KBM-7 (cell line): Measurements from ENCODE around the gene SFTPD.
"Not testable (repeated sequence)": the region's sequence is repeated elsewhere in the genome, so short reads cannot be mapped to it uniquely, and the experiment has no call there.

Experiments used
- DNase-seq: peaks from one replicate; pipeline ENCODE4 v3.0.0-alpha.2; 2015
- in situ Hi-C: fragments of 300-500 bp; cut with MboI; formaldehyde crosslinking; loops from 2 replicates; pipeline ENCODE4 v1.14.3; 2020; ENCODE audit warnings: low sequenced_read_pairs, low pct_unique_long_range_greater_than_20kb, mixed read lengths

Gene SFTPD

GRCh38 chr10:79948976-79949722 is at the start of gene SFTPD:
Gene SFTPD, minus strand, starts transcription at chr10:79949105. Its CDS starts 2,446 bp downstream, at chr10:79946659.
- in situ Hi-C loops, result no loop called here
- no peak for DNase-seq

GRCh38 chr10:79995979-79996634 is 47.2 kb upstream of the SFTPD start:
- no peak for DNase-seq
- in situ Hi-C loops, result no loop called here

- in situ Hi-C loops, result no loop called here
- no peak for DNase-seq
Observed at GRCh38 chr10:79994556-79994955, 45.7 kb upstream of the SFTPD start.

GRCh38 chr10:79988199-79988598 is 39.3 kb upstream of the SFTPD start:
- DNase-seq, in situ Hi-C loops: not testable (repeated sequence)

- in situ Hi-C loops, DNase-seq: not testable (repeated sequence)
Observed at GRCh38 chr10:79986661-79987060, 37.8 kb upstream of the SFTPD start.

- in situ Hi-C loops, result no loop called here
- no peak for DNase-seq
Observed at GRCh38 chr10:79985481-79986072, 36.7 kb upstream of the SFTPD start.

GRCh38 chr10:79984851-79985250 is 35.9 kb upstream of the SFTPD start:
- in situ Hi-C loops, result no loop called here
- no peak for DNase-seq

GRCh38 chr10:79983286-79983909 is 34.5 kb upstream of the SFTPD start:
- no peak for DNase-seq
- in situ Hi-C loops, result no loop called here

- in situ Hi-C loops, result no loop called here
- no peak for DNase-seq
Observed at GRCh38 chr10:79982861-79983260, 34.0 kb upstream of the SFTPD start.

GRCh38 chr10:79982362-79982800 is 33.5 kb upstream of the SFTPD start:
- in situ Hi-C loops, result no loop called here
- DNase-seq, result peak; percentile 4

GRCh38 chr10:79981450-79982361 is 32.8 kb upstream of the SFTPD start:
- in situ Hi-C loops, result no loop called here
- DNase-seq, result peak; percentile 57

GRCh38 chr10:79980711-79981110 is 31.8 kb upstream of the SFTPD start:
- in situ Hi-C loops, result no loop called here
- no peak for DNase-seq

- no peak for DNase-seq
- in situ Hi-C loops, result no loop called here
Observed at GRCh38 chr10:79979976-79980687, 31.2 kb upstream of the SFTPD start.

GRCh38 chr10:79979310-79979975 is 30.5 kb upstream of the SFTPD start:
- no peak for DNase-seq
- in situ Hi-C loops, result no loop called here

GRCh38 chr10:79976999-79977398 is 28.1 kb upstream of the SFTPD start:
- peak; percentile 9 for DNase-seq
- in situ Hi-C loops, result no loop called here

GRCh38 chr10:79970062-79970461 is 21.2 kb upstream of the SFTPD start:
- in situ Hi-C loops, result no loop called here
- no peak for DNase-seq

GRCh38 chr10:79947787-79948424 is 999 bp downstream of the SFTPD start:
- DNase-seq, result no peak
- in situ Hi-C loops, result no loop called here
